Chondrocyte (in vitro differentiated cells): ENCODE results near the gene DACH1. TPM values are rescaled to one million over a fixed set of nuclear protein-coding genes. Genes with fewer than 3 reads are reported as not detected.
"Not testable (repeated sequence)": the region's sequence is repeated elsewhere in the genome, so short reads cannot be mapped to it uniquely, and the experiment has no call there.

Source experiments
- DNase-seq: peaks from one replicate; pipeline ENCODE4 v3.0.0; 2021; ENCODE audit warnings: mixed read lengths, low spot score
- H3K27ac Mint-ChIP-seq: one replicate; pipeline ENCODE4 v1.8.0; 2021; ENCODE audit warnings: mild to moderate bottlenecking, moderate library complexity, mixed read lengths; ENCODE audit not compliant: unreplicated experiment
- H3K27me3 Mint-ChIP-seq: 2 replicates; pipeline ENCODE4 v1.8.0; 2021; ENCODE audit warnings: low read depth, mixed read lengths
- H3K36me3 Mint-ChIP-seq: 2 replicates; pipeline ENCODE4 v1.8.0; 2021; ENCODE audit warnings: low read depth, mixed read lengths
- H3K4me1 Mint-ChIP-seq: 2 replicates; pipeline ENCODE4 v1.8.0; 2021; ENCODE audit warnings: low read depth, mild to moderate bottlenecking, mixed read lengths
- H3K4me3 Mint-ChIP-seq: one replicate; pipeline ENCODE4 v1.8.0; 2021; ENCODE audit warnings: mild to moderate bottlenecking, moderate library complexity, mixed read lengths; ENCODE audit not compliant: unreplicated experiment
- H3K9me3 Mint-ChIP-seq: 2 replicates; pipeline ENCODE4 v1.8.0; 2021; ENCODE audit warnings: low read depth, mixed read lengths
- total RNA-seq: library from RNA; stranded (reverse); gene quantifications from 3 replicates; pipeline ENCODE4 v1.2.1, GENCODE V29; 2021
- TF ChIP-seq, protein P1 (sequence below): fragments of 200-600 bp; sonication (generic); IDR thresholded peaks from 2 replicates; pipeline ENCODE4 v1.5.0; 2021; ENCODE audit warnings: antibody characterized with exemption, mild to moderate bottlenecking, moderate library complexity

Gene DACH1
- total RNA-seq, 1 donor from 2014 or later, result 0.72 TPM

GRCh38 chr13:71780546-71780945 is 86.5 kb downstream of the DACH1 start:
- no peak for DNase-seq
- Mint-ChIP-seq H3K27ac (no peak overlapping the region), H3K4me3 (no peak overlapping the region), H3K9me3 (no peaks in the 10 kb centered on the region), H3K36me3 (no peaks in the 10 kb centered on the region), H3K27me3 (no peaks in the 10 kb centered on the region), H3K4me1 (no peaks in the 10 kb centered on the region)
- TF ChIP-seq, protein P1, sequence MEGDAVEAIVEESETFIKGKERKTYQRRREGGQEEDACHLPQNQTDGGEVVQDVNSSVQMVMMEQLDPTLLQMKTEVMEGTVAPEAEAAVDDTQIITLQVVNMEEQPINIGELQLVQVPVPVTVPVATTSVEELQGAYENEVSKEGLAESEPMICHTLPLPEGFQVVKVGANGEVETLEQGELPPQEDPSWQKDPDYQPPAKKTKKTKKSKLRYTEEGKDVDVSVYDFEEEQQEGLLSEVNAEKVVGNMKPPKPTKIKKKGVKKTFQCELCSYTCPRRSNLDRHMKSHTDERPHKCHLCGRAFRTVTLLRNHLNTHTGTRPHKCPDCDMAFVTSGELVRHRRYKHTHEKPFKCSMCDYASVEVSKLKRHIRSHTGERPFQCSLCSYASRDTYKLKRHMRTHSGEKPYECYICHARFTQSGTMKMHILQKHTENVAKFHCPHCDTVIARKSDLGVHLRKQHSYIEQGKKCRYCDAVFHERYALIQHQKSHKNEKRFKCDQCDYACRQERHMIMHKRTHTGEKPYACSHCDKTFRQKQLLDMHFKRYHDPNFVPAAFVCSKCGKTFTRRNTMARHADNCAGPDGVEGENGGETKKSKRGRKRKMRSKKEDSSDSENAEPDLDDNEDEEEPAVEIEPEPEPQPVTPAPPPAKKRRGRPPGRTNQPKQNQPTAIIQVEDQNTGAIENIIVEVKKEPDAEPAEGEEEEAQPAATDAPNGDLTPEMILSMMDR, result no peak

GRCh38 chr13:71778998-71779397 is 88.0 kb downstream of the DACH1 start:
- not testable (repeated sequence) for H3K4me1 Mint-ChIP-seq, H3K4me3 Mint-ChIP-seq, DNase-seq, H3K27me3 Mint-ChIP-seq, H3K27ac Mint-ChIP-seq, H3K36me3 Mint-ChIP-seq, H3K9me3 Mint-ChIP-seq

DNA sequence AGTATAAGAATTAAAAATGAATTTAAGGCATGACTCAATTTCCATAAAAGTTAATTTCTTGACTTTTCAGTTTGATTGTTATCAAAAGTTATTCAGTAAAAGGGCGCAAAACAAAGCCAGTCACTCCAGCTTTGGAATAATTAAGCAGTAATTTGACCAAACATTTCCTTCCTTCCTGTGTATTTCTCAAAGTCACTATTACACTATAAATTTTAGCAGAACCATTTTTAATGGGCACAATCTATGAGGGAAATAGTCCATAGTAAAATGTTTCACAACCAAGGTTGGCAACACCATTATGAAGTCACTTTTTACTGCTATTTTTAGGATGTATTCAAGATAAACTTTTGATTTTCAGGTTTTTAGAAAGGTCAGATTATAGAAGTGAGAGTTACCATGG is 91.0 kb downstream of the DACH1 start:
- Mint-ChIP-seq H3K27ac (no peak overlapping the region), H3K27me3 (no peaks in the 10 kb centered on the region), H3K4me1 (no peaks in the 10 kb centered on the region), H3K36me3 (no peaks in the 10 kb centered on the region), H3K4me3 (no peak overlapping the region), H3K9me3 (no peaks in the 10 kb centered on the region)
- no peak for DNase-seq
- TF ChIP-seq, protein P1, result no peak

DNA sequence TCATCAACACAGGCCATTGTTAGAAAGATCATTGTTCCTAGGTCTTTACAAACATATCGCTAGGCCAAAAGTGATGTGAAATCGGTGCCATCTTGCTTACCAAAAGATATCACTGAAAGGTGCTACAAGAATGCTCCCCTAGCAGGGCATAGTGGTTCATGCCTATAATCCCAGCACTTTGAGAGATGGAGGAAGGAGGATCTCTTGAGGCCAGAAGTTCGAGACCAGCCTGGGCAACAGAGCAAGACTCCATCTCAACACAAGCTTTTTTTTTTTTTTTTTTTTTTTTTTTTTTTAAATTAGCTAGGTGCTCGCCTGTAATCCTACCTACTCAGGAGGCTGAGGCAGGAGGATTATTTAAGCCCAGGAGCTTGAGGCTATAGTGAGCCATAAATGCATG is 92.1 kb downstream of the DACH1 start:
- no peaks in the 10 kb centered on the region for H3K4me1 Mint-ChIP-seq
- TF ChIP-seq, protein P1, result no peak
- no peaks in the 10 kb centered on the region for H3K9me3 Mint-ChIP-seq
- H3K4me3 Mint-ChIP-seq, result no peak overlapping the region
- H3K27ac Mint-ChIP-seq, result no peak overlapping the region
- no peak for DNase-seq
- no peaks in the 10 kb centered on the region for H3K27me3 Mint-ChIP-seq
- H3K36me3 Mint-ChIP-seq, result no peaks in the 10 kb centered on the region

GRCh38 chr13:71773531-71773930 is 93.5 kb downstream of the DACH1 start:
- no peaks in the 10 kb centered on the region for H3K27me3 Mint-ChIP-seq
- H3K4me1 Mint-ChIP-seq, result no peaks in the 10 kb centered on the region
- no peak overlapping the region for H3K4me3 Mint-ChIP-seq
- no peak overlapping the region for H3K27ac Mint-ChIP-seq
- no peaks in the 10 kb centered on the region for H3K36me3 Mint-ChIP-seq
- TF ChIP-seq, protein P1, result no peak
- no peaks in the 10 kb centered on the region for H3K9me3 Mint-ChIP-seq
- no peak for DNase-seq

GRCh38 chr13:71772361-71772760 is 94.6 kb downstream of the DACH1 start:
- no peaks in the 10 kb centered on the region for H3K27me3 Mint-ChIP-seq
- no peaks in the 10 kb centered on the region for H3K9me3 Mint-ChIP-seq
- H3K4me1 Mint-ChIP-seq, result no peaks in the 10 kb centered on the region
- no peak overlapping the region for H3K27ac Mint-ChIP-seq
- H3K36me3 Mint-ChIP-seq, result no peaks in the 10 kb centered on the region
- TF ChIP-seq, protein P1, result no peak
- no peak overlapping the region for H3K4me3 Mint-ChIP-seq
- no peak for DNase-seq
